Measurements from ENCODE around the gene PWWP2B. TPM values are rescaled to one million over a fixed set of nuclear protein-coding genes. Genes with fewer than 3 reads are reported as not detected.
A peak's percentile ranks its signal among the peaks of the same experiment; 100 is the strongest.

Gene PWWP2B
- total RNA-seq, 1 experiment from 2014 or later: 12.2 TPM

- DNase-seq (ENCODE audit: low spot score) (no peak), ATAC-seq (no peak)
- ChIA-PET CTCF (interaction anchor here (0.8 to 3.6 kb wide), 14 partner anchors 14 to 244 kb away, joined by 3 to 17 read pairs (median 6); no protein-coding TSS in a partner anchor), POLR2A (interaction anchor here (0.6 kb wide), 1 partner anchor 14 kb away, joined by 3 read pairs; no protein-coding TSS in a partner anchor)
- no peak overlapping the region for H3K4me3 Mint-ChIP-seq
- TF ChIP-seq JUN (CRISPR knock-in tag; IDR thresholded peaks at IDR 0.05): no peak
- no peak for TF ChIP-seq CTCF (IDR thresholded peaks at IDR 0.05)
- no peak for TF ChIP-seq STAT6 (CRISPR knock-in tag; conservative IDR thresholded peaks at IDR 0.05; ENCODE audit: low read depth)
- TF ChIP-seq NFYB (CRISPR knock-in tag; conservative IDR thresholded peaks at IDR 0.05; ENCODE audit: low read depth): no peak
- H3K27ac Mint-ChIP-seq: no peak overlapping the region
- no peaks in the 10 kb centered on the region for H3K36me3 Mint-ChIP-seq
- H3K27me3 Mint-ChIP-seq (ENCODE audit: low read depth): peaks cover 2% of the 10 kb centered on the region; the same call in 1 of the 2 replicates
- no peaks in the 10 kb centered on the region for H3K9me3 Mint-ChIP-seq
- H3K4me1 Mint-ChIP-seq: no peaks in the 10 kb centered on the region; the same call in 1 of the 2 replicates
Measured at GRCh38 chr10:132462463-132463332, 65.7 kb downstream of the PWWP2B start.

DNA sequence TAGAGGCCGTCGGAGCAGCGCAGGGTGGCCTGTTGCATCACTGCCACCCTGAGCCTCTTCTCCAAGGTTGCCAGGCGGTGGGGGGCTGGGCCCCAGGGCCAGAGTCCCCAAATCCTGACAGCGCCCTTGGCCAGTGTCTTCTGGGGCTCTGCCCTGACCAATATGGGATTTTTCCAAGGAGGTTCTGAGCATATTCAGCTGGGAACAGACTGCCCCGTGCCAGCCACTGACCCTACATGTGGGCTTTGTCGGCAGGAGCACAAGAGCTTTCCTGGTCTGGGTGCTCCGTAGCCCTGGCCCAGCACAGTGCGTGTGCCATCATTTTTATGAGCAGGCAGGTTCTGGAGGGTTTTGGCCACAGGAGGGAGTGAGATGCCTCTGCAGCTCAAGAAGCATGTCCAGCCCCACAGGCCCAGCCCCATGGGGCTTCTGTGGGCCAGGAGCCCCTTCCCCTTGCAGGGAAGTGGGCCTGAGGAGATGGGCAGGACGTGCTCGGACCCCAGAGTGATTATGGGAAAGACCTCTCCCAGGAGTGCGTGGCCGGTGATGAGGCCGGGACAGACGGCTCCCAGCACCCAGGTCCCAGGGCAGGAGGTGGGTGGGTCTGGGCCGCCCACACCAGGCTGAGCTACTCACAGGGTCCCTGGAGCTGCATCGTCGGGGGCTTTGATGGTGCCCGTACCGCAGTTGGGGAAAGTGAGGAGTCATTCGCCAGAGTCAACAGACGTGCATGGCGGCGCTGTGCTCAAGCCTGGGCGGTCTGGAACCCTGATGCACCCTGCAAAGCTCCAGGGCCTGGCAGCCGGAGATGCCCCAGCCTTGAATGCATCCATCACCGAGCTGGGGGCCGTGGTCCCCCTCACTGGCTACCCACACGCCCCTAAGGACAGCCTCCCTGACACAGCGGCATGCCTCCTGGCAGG, 66.6 kb downstream of the PWWP2B start:
- H3K4me3 Mint-ChIP-seq: no peak overlapping the region
- no peak for DNase-seq (ENCODE audit: low spot score)
- H3K9me3 Mint-ChIP-seq: no peaks in the 10 kb centered on the region
- H3K36me3 Mint-ChIP-seq: no peaks in the 10 kb centered on the region
- no peak overlapping the region for H3K27ac Mint-ChIP-seq
- H3K4me1 Mint-ChIP-seq: no peaks in the 10 kb centered on the region; the same call in 1 of the 2 replicates
- ChIA-PET CTCF (interaction anchor here (0.5 to 3.6 kb wide), 17 partner anchors 13 to 259 kb away, joined by 3 to 17 read pairs (median 4); no protein-coding TSS in a partner anchor), POLR2A (interaction anchor here (0.6 kb wide), 1 partner anchor 13 kb away, joined by 3 read pairs; no protein-coding TSS in a partner anchor)
- TF ChIP-seq MAX (CRISPR knock-in tag; IDR thresholded peaks at IDR 0.05): no peak
- TF ChIP-seq, protein P1, sequence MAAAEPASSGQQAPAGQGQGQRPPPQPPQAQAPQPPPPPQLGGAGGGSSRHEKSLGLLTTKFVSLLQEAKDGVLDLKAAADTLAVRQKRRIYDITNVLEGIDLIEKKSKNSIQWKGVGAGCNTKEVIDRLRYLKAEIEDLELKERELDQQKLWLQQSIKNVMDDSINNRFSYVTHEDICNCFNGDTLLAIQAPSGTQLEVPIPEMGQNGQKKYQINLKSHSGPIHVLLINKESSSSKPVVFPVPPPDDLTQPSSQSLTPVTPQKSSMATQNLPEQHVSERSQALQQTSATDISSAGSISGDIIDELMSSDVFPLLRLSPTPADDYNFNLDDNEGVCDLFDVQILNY (CRISPR knock-in tag; IDR thresholded peaks at IDR 0.05): no peak
- no peak for TF ChIP-seq E2F4 (CRISPR knock-in tag; IDR thresholded peaks at IDR 0.05; ENCODE audit: borderline replicate concordance, low read depth)
- no peak for TF ChIP-seq ZNF138 (CRISPR knock-in tag; conservative IDR thresholded peaks at IDR 0.05)
- TF ChIP-seq NR2C2 (CRISPR knock-in tag; IDR thresholded peaks at IDR 0.05): no peak
- no peak for TF ChIP-seq ATF1 (CRISPR knock-in tag; IDR thresholded peaks at IDR 0.05)
- TF ChIP-seq HMGA2 (CRISPR knock-in tag; IDR thresholded peaks at IDR 0.05): no peak
- TF ChIP-seq USF2 (CRISPR knock-in tag; IDR thresholded peaks at IDR 0.05): no peak
- peak; percentile 22 for ATAC-seq
- peaks cover 2% of the 10 kb centered on the region; the same call in 1 of the 2 replicates for H3K27me3 Mint-ChIP-seq (ENCODE audit: low read depth)

Data from WTC11 (cell line).